Measurements from ENCODE around the gene COA7.

- TF ChIP-seq RAD21 (IDR thresholded peaks at IDR 0.05 in 1 of 2, conservative IDR thresholded peaks at IDR 0.05 in 1 of 2; ENCODE audit: low read depth in 2 of 2, low read length in 2 of 2) (no peak), KDM1A (IDR thresholded peaks at IDR 0.05; ENCODE audit: borderline replicate concordance, low read length) (no peak), CEBPB (IDR thresholded peaks at IDR 0.05; ENCODE audit: low read depth, low read length) (no peak), POLR2AphosphoS5 (IDR thresholded peaks at IDR 0.05; ENCODE audit: low read depth, low read length) (no peak), MAFK (IDR thresholded peaks at IDR 0.05; ENCODE audit: low read depth, low read length) (no peak), EP300 (IDR thresholded peaks at IDR 0.05; ENCODE audit: borderline replicate concordance in 1 of 2, low read depth in 2 of 2, low read length in 2 of 2) (no peak), PHF8 (conservative IDR thresholded peaks at IDR 0.05; ENCODE audit: low read depth, low read length) (no peak), POLR2A (IDR thresholded peaks at IDR 0.05; ENCODE audit: control extremely low read depth in 1 of 2, low read depth in 2 of 2, low read length in 2 of 2) (no peak), CTCF (IDR thresholded peaks at IDR 0.05; ENCODE audit: control extremely low read depth in 1 of 3, insufficient read depth in 1 of 3, low read depth in 1 of 3, low read length in 3 of 3) (no peak), SIN3A (conservative IDR thresholded peaks at IDR 0.05 in 1 of 2, IDR thresholded peaks at IDR 0.05 in 1 of 2; ENCODE audit: low read depth in 1 of 2, low read length in 2 of 2) (no peak), CTBP2 (IDR thresholded peaks at IDR 0.05; ENCODE audit: borderline replicate concordance, insufficient read depth, insufficient read length, low read length) (no peak), ATF3 (IDR thresholded peaks at IDR 0.05; ENCODE audit: insufficient read depth, low read depth, low read length) (no peak)
These were observed 35.2 kb upstream of the COA7 start for GRCh38 chr1:52733368-52733767.
